Activated CD8-positive, alpha-beta memory T cell treated with anti-CD3 and anti-CD28 coated beads, Interleukin-2, amount 50 U/mL, for 1 hour (primary cell): ENCODE results near the gene CCDC7.
"Not testable (repeated sequence)": the region's sequence is repeated elsewhere in the genome, so short reads cannot be mapped to it uniquely, and the experiment has no call there.

Experiments
- DNase-seq: peaks from one replicate; pipeline ENCODE4 v3.0.0-alpha.2; 2020; ENCODE audit errors: extremely low read depth

CCDC7 gene

DNA sequence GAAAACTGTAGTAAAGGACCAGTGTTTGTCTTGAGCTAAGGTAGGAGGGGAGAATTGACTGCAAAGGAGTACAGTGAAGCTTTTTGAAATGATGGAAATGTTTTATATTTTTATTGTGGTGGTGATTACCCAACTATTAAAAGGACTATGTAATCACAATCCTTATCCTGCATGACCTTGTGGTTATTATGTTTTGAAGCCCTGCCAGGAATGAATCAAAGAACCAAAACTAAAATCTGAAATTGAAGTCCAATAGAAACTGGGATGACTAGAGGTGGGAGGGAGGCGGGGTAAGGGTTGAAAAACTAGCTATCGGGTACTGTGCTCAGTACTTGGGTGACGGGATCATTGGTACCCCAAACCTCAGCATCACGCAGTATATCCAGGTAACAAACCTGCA, 8.2 kb downstream of the CCDC7 start:
- DNase-seq, result no peak

DNA sequence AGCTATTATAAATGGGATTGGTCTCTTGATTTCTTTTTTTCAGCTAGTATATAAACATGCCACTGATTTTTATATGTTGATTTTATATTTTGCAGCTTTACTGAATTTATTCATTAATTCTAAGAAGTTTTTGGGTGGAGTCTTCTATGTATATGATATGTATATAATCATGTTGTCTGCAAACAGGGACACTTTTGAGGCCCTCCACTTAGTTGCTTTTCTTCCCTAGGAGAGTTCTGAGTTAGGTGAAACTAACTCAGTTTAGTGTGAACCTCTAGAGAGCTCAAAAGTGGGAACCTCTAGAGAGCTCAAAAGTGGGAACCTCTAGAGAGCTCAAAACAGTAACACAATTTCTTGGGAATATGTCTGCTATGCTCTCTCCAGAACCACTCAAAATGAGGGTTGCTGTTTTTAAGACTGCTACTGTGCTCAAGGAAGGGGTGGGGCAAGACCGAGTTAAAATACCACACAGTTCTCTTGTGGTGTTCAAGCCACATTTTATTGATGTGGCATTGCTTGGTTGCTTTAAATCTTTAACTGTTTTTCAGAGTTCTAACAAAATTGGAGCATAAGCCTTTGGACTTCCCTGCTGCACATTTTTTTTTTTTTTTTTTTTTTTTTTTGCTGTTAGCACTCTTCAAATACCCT, 13.2 kb downstream of the CCDC7 start:
- DNase-seq, result no peak

DNA sequence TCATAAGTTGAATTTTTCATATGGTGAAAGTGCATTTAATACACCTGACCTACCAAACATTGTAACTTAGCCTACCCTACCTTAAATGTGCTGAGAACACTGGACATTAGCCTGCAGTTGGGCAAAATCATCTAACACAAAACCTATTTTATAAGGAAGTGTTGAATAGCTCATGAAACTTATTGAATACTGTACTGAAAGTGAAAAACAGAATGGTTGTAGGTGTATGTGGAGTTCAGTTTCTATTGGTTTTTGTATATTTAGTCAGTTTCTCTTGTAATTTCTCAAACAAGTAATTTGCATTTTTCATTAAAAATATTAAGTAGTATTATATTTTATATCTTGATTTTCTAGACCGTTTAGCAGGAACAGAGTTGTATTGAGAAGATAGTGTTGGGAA, 15.3 kb downstream of the CCDC7 start:
- no peak for DNase-seq

DNA sequence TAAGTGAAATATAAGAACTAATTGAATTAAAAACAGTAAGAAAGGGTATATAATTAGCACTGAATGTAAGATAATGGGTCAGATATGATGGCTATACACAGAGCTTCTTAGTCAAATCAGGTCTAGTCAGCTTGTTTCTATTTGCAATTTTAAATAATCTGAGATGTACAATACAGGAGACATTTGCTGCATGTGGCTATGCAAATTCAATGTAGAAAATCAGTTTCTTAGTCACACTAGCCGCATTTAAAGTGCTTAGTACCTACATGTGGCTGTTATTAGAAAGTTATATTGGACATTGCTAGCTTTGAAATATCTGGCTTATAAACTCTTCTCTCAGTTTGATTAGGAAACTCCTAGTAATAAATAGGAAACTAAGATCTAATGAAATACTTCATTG, 25.3 kb downstream of the CCDC7 start:
- DNase-seq, result no peak

DNA sequence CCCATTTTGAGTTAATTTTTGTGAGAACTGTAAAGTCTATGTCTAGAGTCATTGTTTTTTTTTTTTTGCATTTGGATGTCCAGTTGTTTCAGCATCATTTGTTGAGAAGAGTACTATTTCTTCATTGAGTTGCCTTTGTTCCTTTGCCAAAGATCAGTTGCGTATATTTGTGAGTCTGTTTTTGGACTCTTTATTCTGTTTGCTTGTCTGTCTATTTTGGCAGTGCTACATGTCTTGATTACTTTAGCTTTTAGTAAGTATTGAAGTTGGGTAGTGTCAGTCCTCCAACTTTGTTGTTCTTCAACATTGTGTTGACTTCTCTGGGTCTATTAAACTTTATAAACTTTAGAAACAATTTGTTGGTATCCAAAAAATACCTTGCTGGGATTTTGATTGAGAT, 31.6 kb downstream of the CCDC7 start:
- DNase-seq, result no peak

DNA sequence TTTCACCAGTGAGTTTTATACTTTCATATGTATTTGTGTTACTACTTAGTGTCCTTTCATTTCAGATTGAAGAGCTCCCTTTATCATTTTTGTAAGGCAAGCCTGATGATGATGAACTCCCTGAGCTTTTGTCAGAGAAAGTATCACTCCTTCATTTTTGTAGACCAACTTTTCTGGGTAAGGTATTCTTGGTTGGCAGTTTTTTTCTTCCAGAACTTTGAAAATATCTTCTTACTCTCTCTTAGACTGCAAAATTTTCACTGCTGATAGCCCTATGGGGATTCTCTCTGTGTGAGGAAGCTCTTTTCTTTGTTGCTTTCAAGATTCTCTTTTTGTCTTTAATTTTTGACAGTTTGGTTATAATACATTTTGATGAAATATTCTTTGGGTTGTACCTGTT, 35.7 kb downstream of the CCDC7 start:
- DNase-seq, result no peak

DNA sequence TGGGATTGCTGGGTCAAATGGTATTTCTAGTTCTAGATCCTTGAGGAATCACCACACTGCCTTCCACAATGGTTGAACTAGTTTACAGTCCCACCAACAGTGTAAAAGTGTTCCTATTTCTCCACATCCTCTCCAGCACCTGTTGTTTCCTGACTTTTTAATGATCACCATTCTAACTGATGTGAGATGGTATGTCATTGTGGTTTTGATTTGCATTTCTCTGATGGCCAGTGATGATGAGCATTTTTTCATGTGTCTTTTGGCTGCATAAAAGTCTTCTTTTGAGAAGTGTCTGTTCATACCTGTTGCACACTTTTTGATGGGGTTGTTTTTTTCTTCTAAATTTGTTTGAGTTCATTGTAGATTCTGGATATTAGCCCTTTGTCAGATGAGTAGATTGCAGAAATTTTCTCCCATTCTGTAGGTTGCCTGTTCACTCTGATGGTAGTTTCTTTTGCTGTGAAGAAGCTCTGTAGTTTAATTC, 37.1 kb downstream of the CCDC7 start:
- DNase-seq, result not testable (repeated sequence)

DNA sequence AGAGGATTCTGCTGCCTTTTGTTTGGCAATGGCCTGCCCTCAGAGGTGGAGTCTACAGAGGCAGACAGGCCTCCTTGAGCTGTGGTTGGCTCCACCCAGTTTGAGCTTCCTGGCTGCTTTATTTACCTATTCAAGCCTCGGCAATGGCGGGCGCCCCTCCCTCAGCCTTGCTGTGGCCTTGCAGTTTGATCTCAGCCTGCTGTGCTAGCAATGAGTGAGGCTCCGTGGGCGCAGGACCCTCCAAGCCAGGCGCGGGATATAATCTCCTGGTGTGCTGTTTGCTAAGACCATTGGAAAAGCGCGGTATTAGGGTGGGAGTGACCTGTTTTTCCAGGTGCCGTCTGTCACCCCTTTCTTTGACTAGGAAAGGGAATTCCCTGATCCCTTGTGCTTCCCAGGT, 42.1 kb downstream of the CCDC7 start:
- not testable (repeated sequence) for DNase-seq

DNA sequence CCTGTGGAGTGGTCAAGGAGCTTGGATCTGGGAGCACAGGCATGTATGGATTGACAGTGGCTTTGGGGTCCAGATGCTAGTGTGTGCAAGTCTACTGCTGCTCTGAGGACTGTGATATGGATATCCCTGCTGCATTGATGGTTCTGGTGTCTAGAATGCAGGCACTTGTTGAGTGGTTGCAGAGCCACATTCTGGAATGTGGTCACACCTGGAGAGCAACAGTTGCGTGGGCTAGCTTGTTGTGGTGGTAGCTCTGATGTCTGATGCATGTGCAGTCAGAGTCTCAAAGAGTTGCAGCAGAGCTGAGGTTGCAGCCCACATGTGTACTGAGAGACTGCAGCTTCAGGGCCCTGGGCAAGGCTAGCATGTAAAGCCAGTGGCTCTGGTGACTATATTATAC, 43.2 kb downstream of the CCDC7 start:
- DNase-seq, result no peak

DNA sequence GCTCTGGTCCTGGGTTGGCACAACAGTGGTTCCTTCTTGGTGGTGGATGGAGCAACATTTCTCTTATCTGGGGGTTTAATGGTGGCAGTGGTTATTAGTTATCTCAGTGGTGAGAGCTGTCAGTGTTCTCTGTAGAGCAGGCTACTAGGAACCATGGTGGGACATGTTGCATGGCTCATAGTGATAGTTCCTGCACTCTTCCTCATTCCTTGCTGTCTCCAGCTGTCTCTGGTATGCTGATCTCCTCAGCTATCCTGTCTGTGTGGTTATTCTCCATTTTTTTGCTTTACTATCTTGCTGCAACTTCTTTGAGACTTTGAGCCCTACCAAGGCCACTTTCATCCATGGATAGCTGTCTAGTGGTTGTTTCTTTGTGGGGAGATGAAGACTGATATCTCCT, 44.0 kb downstream of the CCDC7 start:
- DNase-seq, result no peak

DNA sequence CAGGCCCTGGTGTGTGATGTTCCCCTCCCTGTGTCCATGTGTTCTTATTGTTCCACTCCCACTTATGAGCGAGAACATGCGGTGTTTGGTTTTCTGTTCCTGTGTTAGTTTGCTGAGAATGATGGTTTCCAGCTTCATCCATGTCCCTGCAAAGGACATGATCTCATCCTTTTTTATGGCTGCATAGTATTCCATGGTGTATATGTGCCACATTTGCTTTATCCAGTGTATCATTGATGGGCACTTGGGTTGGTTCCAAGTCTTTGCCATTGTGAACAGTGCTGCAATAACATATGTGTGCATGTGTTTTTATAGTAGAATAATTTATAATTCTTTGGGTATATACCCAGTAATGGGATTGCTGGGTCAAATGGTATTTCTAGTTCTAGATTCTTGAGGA, 48.6 kb downstream of the CCDC7 start:
- DNase-seq, result not testable (repeated sequence)

DNA sequence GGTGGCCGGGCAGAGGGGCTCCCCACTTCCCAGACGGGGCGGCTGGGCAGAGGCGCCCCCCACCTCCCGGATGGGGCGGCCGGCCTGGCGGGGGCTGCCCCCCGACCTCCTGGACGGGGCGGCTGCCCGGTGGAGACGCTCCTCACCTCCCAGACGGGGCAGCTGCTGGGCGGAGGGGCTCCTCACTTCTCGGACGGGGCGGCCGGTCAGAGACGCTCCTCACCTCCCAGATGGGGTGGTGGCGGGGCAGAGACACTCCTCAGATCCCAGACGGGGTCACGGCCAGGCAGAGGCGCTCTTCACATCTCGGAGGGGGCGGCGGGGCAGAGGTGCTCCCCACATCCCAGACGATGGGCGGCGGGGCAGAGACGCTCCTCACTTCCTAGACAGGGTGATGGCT, 54.2 kb downstream of the CCDC7 start:
- not testable (repeated sequence) for DNase-seq

DNA sequence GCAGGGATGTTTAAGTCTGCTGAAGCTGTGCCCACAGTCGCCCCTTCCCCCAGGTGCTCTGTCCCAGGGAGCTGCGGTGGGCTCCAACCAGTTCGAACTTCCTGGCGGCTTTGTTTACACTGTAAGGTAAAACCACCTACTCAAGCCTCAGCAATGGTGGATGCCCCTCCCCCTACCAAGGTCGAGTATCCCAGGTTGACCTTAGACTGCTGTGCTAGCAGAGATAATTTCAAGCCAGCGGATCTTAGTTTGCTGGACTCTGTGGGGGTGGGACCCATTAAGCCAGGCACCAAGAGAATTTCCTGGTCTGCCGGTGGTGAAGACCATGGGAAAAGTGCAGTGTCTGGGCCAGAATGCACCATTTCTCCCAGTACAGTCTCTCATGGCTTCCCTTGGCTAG, 56.0 kb downstream of the CCDC7 start:
- no peak for DNase-seq

DNA sequence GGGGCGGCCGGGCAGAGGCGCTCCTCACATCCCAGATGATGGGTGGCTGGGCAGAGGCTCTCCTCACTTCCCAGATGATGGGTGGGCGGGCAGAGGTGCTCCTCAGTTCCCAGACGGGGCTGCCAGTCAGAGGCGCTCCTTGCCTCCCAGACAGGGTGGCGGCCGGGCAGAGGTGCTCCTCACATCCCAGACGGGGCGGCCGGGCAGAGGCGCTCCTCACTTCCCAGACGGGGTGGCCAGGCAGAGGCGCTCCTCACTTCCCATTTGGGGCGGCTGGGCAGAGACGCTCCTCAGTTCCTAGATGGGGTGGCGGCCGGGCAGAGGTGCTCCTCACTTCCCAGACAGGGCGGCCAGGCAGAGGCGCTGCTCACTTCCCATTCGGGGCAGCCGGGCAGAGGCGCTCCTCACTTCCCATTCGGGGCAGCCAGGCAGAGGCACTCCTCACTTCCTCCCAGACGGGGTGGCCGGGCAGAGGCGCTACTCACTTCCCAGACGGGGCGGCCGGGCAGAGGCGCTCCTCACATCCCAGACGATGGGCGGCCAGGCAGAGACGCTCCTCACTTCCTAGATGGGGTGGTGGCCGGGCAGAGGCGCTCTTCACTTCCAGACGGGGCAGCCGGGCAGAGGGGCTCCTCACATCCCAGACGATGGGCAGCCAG, 60.0 kb downstream of the CCDC7 start:
- DNase-seq, result not testable (repeated sequence)

DNA sequence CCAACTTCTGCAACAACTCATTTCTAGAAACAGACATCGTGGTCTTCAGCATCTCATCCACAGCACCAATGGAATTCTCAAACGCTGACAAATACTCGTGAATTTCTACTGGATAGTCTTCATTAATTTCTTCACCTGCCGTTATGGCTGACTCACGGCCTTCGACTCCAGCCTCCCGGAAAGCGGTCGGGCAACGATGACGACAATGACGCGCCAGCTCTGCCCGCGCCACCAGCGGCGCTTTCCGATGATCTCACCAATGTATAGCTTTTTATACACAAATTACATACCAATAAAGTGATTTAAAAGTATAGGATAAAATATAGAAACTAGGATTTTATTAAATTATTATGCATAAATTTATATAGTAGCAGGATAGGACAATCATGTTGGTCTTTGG, 65.7 kb downstream of the CCDC7 start:
- no peak for DNase-seq

DNA sequence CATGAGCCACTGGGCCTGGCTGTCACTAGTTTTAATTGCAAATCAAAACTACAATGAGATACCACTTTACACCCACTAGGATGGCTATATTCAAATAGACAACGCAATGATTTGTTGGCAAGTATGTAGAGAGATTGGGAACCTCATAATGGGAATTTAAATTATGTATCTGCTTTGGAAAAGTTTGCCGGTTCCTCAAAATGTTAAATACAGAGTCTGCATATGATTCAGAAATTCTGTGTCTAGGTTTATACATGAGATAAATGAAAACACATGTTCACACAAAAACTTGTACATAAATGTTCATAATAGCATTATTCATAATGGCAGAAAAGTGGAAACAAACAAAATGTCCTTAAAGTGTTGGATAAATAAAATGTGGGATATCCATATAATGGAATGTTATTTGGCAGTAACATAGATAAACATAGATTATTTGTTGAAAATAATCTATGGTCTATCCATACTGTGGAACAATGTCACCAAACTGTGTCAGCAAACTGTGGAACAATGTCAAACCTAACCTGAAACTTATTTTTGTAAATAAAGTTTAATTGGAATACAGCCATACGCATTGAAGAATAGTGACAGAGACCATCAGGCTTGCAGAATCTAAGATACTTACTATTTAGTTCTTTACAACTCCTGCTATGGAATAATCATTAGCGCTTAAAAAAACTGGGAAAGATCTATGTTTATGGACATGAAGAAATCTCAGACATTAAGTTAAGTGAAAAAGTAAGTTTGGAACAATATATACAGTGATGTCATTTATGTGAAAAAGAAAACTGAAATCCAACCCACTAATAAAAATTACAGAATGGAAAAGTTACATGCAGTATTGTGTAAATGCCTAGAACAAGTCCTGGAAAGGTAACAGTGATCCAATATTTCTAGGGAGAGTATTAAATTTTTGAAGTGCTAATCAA, 70.9 kb downstream of the CCDC7 start:
- DNase-seq, result no peak

DNA sequence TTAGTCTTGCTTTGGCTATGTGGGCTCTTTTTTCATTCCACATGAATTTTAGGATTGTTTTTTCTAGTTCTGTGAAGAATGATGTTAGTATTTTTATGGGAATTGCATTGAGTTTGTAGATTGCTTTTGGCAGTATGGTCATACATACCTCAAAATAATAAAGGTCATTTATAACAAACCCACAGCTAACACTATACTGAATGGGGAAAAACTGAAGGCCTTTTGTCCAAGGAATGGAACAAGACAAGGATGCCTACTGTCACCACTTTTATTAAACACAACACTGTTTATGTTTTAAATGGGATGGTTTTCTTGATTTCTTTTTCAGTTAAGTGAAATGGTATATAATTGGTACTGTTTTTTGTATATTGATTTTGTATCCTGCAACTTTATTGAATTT, 84.3 kb downstream of the CCDC7 start:
- no peak for DNase-seq

DNA sequence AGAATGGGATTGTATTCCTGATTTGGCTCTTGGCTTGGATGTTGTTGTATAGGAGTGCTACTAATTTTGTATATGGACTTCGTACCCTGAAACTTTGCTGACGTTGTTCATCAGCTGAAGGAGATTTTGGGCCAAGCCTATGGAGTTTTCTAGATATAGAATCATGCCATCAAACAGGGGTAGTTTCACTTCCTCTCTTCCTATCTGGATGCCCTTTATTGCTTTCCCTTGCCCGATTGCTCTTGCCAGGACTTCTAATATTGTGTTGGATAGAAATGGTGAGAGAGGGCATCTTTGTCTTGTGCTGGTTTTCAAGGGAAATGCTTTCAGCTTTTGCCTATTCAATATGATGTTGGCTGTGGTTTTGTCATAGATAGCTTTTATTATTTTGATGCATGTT, 92.3 kb downstream of the CCDC7 start:
- no peak for DNase-seq

DNA sequence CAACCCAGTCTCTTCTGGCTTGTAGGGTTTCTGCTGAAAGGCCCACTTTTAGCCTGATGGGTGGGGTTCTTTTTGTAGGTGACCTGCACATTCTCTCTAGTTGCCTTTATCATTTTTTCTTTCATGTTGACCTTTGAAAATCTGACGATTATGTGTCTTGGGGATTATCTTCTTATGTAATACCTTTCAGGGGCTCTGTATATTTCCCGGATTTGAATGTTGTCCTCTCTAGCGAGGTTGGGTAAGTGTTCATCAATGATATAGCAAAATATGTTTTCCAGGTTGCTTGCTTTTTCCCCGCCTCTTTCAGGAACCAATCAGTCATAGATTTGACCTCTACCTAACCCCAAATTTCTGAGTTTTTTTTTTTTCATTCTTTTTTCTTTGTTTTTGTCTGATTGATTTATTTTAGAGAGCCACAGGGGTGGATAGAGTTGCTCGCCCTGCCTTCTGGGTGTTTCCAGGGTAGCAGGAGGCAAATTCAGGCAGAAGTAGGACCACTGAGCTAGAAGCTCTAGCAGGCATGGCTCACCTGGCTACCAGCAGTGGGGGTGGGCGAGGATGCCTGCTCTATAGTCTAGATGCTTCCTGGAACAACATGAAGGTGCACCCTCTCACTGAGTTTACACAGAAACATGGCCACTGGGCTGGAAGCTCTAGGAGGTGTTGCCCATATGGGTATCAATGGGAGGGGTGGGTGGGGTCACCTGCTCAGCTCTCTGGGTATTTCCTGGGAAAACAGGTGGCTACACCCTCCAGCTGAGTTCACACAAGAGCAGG, 94.9 kb downstream of the CCDC7 start:
- no peak for DNase-seq

DNA sequence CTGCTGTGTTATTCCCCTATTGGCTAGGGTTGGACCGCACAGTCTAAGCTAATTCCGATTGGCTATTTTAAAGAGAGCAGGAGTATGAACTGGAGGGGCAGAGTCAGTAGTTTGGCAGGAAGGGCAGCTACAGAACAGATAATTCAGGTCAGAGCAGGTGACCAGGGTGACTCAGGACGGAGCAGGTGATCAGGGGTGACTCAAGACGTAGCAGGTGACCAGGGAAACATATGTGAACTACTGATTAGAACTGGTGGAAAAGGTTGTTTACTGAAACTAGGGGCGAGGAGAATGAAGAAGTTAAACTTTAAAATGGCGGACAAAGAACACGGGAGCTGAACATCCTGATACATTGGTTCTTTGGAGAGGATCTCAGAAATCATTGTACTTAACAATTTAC, 102.3 kb downstream of the CCDC7 start:
- DNase-seq, result no peak

DNA sequence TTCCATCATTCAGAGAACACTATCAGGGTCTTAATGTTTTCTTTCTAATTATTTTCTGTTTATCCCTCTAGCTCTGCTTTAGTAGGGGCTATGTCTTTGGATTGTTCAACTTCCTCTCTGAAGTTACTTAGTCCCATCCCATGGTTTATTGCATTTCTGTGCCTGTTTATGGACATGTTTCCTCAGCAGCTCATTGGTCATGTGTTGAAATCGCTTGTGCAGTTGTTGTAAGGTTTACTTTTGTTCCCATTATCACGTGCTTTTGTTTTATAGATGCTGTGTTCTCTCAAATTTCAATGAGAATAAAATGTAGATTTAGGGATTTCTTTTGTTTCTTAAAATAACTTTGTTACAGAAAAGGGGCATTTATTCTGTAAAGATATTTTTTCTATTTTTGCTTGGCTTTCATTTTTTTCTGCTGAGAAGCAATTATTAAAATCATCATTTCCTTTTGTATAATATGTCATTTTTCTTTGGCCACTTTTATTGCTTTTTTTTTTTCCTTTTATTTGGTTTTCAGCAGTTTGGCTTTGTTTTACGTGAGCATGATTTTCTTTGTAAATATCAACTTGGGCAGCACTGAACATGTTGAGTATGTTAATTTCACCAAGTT, 110.9 kb downstream of the CCDC7 start:
- no peak for DNase-seq
